ENCODE measurements around the gene TMEM231. TPM values are rescaled to one million over a fixed set of nuclear protein-coding genes. Genes with fewer than 3 reads are reported as not detected.

Gene TMEM231
- total RNA-seq, 2 experiments from 2014 or later, result 2.5 TPM

DNA sequence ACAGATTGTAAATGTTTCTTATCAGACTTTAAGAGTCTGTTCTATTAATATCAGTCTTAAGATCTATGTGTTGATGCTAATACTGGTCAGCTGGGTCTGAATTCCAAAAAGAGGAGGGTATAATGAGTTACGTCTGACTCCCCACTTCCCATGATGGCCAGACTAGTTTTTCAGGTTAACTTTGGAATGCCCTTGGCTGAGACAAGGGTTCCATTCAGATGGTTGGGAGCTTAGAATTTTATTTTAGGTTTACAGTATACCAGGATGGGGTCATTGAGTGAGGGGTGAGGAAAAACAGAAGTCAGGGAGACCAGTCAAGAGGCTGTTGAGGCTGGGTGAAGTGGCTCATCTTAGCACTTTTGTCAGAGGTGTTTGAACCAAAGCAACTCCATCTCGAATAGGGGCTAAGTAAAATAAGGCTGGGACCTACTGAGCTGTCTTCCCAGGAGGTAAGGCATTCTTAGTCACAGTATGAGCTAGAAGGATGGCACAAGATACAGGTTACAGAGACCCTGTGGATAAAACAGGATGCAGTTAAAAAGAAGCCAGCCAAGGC lies 2.9 kb upstream of the TMEM231 start:
- H3K36me3 Mint-ChIP-seq (ENCODE audit: low read depth), result no peaks in the 10 kb centered on the region
- no peak for DNase-seq
- H3K27me3 ChIP-seq (ENCODE audit: control insufficient read depth in 1 of 2, insufficient read depth in 2 of 2, low read length in 2 of 2), result peaks cover 0 to 3% of the 10 kb centered on the region in 2 experiments
- H3K27ac Mint-ChIP-seq, result no peak overlapping the region
- peaks cover 10% of the 10 kb centered on the region for H3K27me3 Mint-ChIP-seq
- intact Hi-C loops (cut with DNase I, micrococcal nuclease), result loop anchor here (5.0 to 10.0 kb wide), 2 partner anchors 892 to 1636 kb away; partner anchors contain the start of genes MON1B (in 1 of the 2), RFWD3 (in 1 of the 2) and SYCE1L (in 1 of the 2)
- no peaks in the 10 kb centered on the region for H3K9me3 Mint-ChIP-seq
- POLR2A ChIA-PET, result interaction anchor here (0.8 kb wide), 1 partner anchor 64 kb away, joined by 3 read pairs; the partner anchor contains the start of gene ADAT1
- no peak overlapping the region for H3K4me3 Mint-ChIP-seq
- CTCF ChIA-PET, result no interaction called here
- H3K4me1 Mint-ChIP-seq (ENCODE audit: low read depth), result peaks cover 13% of the 10 kb centered on the region
- peaks cover 18% of the 10 kb centered on the region for H3K4me1 ChIP-seq (ENCODE audit: insufficient read depth, low read length)
- no peaks in the 10 kb centered on the region for H3K9me3 ChIP-seq (ENCODE audit: control insufficient read depth in 1 of 2, insufficient read depth in 1 of 2, low read length in 2 of 2)
- H3K27ac ChIP-seq (ENCODE audit: low read depth in 1 of 2, low read length in 2 of 2), result no peak overlapping the region
- no peak overlapping the region for H3K4me3 ChIP-seq (ENCODE audit: low read length)
- TF ChIP-seq, protein P1, sequence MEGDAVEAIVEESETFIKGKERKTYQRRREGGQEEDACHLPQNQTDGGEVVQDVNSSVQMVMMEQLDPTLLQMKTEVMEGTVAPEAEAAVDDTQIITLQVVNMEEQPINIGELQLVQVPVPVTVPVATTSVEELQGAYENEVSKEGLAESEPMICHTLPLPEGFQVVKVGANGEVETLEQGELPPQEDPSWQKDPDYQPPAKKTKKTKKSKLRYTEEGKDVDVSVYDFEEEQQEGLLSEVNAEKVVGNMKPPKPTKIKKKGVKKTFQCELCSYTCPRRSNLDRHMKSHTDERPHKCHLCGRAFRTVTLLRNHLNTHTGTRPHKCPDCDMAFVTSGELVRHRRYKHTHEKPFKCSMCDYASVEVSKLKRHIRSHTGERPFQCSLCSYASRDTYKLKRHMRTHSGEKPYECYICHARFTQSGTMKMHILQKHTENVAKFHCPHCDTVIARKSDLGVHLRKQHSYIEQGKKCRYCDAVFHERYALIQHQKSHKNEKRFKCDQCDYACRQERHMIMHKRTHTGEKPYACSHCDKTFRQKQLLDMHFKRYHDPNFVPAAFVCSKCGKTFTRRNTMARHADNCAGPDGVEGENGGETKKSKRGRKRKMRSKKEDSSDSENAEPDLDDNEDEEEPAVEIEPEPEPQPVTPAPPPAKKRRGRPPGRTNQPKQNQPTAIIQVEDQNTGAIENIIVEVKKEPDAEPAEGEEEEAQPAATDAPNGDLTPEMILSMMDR (IDR thresholded peaks at IDR 0.05), result no peak
- no peak for ATAC-seq (ENCODE audit: poor library complexity)
- no peaks in the 10 kb centered on the region for H3K36me3 ChIP-seq (ENCODE audit: insufficient read depth, low read length)

DNA sequence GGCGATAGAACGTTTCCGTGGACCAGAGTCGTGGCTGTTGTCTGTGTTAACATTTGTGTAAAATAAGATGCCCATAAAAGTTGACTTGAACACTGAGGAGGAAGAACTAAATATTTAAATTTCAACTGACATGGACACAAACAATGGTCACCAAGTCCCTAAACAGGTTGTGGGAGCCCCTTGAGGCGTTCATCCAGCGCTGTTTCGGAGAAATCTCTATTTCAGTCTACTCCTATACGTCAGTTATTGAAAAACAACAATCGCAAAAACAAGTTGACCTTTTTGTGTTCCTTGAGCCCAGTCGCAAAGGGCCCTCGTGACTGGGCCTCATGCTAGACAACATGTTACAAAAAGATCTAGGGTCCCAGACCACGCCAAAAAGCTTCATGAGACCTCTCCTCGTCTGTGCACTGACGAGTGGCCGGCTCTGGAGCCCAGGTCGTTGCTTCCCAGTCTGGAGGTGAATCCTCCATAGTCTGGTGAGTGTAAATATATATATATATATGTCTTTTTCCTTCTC lies 439 bp upstream of the TMEM231 start:
- no peak for ATAC-seq (ENCODE audit: poor library complexity)
- no peaks in the 10 kb centered on the region for H3K36me3 Mint-ChIP-seq (ENCODE audit: low read depth)
- peak overlapping the region; percentile 74 for H3K4me3 ChIP-seq (ENCODE audit: low read length)
- H3K4me3 Mint-ChIP-seq, result peak overlapping the region; percentile 88
- H3K27ac ChIP-seq (ENCODE audit: low read depth in 1 of 2, low read length in 2 of 2), result peak overlapping the region; percentile 58 to 82
- peaks cover 18% of the 10 kb centered on the region for H3K4me1 ChIP-seq (ENCODE audit: insufficient read depth, low read length)
- peaks cover 13% of the 10 kb centered on the region for H3K4me1 Mint-ChIP-seq (ENCODE audit: low read depth)
- no peaks in the 10 kb centered on the region for H3K36me3 ChIP-seq (ENCODE audit: insufficient read depth, low read length)
- H3K27me3 ChIP-seq (ENCODE audit: control insufficient read depth in 1 of 2, insufficient read depth in 2 of 2, low read length in 2 of 2), result peaks cover 0 to 3% of the 10 kb centered on the region in 2 experiments
- intact Hi-C loops (cut with DNase I, micrococcal nuclease), result loop anchor here (1.0 to 10.0 kb wide), 5 partner anchors 10 to 1638 kb away; partner anchors contain the start of genes GABARAPL2 (in 2 of the 2), ADAT1 (in 1 of the 2), MON1B (in 1 of the 2) and RFWD3 (in 1 of the 2)
- TF ChIP-seq, protein P1 (IDR thresholded peaks at IDR 0.05), result no peak
- H3K27me3 Mint-ChIP-seq, result peaks cover 8% of the 10 kb centered on the region
- ChIA-PET CTCF (interaction anchor here (1.0 to 3.5 kb wide), 9 partner anchors 9 to 358 kb away, joined by 3 to 17 read pairs (median 3); partner anchors contain the start of genes ADAT1 and GABARAPL2), POLR2A (interaction anchor here (1.0 to 4.9 kb wide), 6 partner anchors 8 to 123 kb away, joined by 6 to 48 read pairs (median 18); partner anchors contain the start of genes ADAT1, CFDP1, GABARAPL2 and KARS1)
- no peak for DNase-seq
- no peaks in the 10 kb centered on the region for H3K9me3 Mint-ChIP-seq
- H3K27ac Mint-ChIP-seq, result peak overlapping the region; percentile 65
- H3K9me3 ChIP-seq (ENCODE audit: control insufficient read depth in 1 of 2, insufficient read depth in 1 of 2, low read length in 2 of 2), result no peaks in the 10 kb centered on the region

DNA sequence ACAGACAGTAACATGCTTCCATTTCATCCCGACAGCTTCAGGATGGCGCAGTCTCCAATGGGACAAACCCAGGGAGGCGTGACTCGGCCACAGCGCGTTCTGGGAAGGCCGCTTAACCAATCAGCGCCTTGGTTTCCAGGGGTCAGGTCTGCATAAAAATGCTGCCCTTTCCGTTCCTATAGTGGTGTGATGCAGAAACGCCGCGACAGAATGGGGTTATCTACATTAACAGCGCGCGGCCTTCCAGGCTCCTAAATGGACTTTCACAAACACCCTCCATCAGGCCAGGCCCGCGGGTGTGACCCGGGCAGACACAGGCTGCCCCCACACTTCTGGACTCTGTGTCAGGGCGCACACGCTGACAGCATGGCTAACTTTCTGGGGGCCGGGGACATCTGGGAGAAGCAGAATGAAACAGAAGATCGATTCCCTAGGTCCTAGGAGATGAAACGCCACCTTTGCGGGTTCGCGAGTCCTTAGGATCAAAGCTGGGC lies 792 bp downstream of the TMEM231 start:
- Mint-ChIP-seq H3K27ac (peak overlapping the region; percentile 65), H3K4me1 (ENCODE audit: low read depth) (peaks cover 13% of the 10 kb centered on the region), H3K27me3 (peaks cover 8% of the 10 kb centered on the region), H3K4me3 (peak overlapping the region; percentile 88), H3K9me3 (no peaks in the 10 kb centered on the region), H3K36me3 (ENCODE audit: low read depth) (no peaks in the 10 kb centered on the region)
- POLR2A ChIA-PET, result interaction anchor here (1.0 to 4.9 kb wide), 6 partner anchors 10 to 121 kb away, joined by 6 to 48 read pairs (median 18); partner anchors contain the start of genes ADAT1, CFDP1, GABARAPL2 and KARS1
- CTCF ChIA-PET, result interaction anchor here (1.0 to 3.5 kb wide), 9 partner anchors 10 to 356 kb away, joined by 3 to 17 read pairs (median 4); partner anchors contain the start of genes ADAT1 and GABARAPL2
- DNase-seq (peak in 1 of 14 experiments; percentile 21), ATAC-seq (ENCODE audit: poor library complexity) (no peak)
- intact Hi-C loops (cut with DNase I, micrococcal nuclease), result loop anchor here (5.0 to 10.0 kb wide), 2 partner anchors 888 to 1640 kb away; partner anchors contain the start of genes MON1B (in 1 of the 2), RFWD3 (in 1 of the 2) and SYCE1L (in 1 of the 2)
- TF ChIP-seq, protein P1 (IDR thresholded peaks at IDR 0.05), result no peak
- Histone ChIP-seq H3K27me3 (ENCODE audit: control insufficient read depth in 1 of 2, insufficient read depth in 2 of 2, low read length in 2 of 2) (peaks cover 0 to 3% of the 10 kb centered on the region in 2 experiments), H3K36me3 (ENCODE audit: insufficient read depth, low read length) (no peaks in the 10 kb centered on the region), H3K4me3 (ENCODE audit: low read length) (peak overlapping the region; percentile 74), H3K9me3 (ENCODE audit: control insufficient read depth in 1 of 2, insufficient read depth in 1 of 2, low read length in 2 of 2) (no peaks in the 10 kb centered on the region), H3K4me1 (ENCODE audit: insufficient read depth, low read length) (peaks cover 19% of the 10 kb centered on the region), H3K27ac (ENCODE audit: low read depth in 1 of 2, low read length in 2 of 2) (peak overlapping the region; percentile 58 to 82)

All from CD4-positive, alpha-beta T cell (primary cell).